GM12878 (cell line): Measurements from ENCODE around the gene HEPACAM. TPM values are rescaled to one million over a fixed set of nuclear protein-coding genes. Genes with fewer than 3 reads are reported as not detected.

Experiments
- ATAC-seq: fragments of 200-7000 bp; cut with Tn5 transposase; 3 replicates; pipeline ENCODE4 v1.9.1; 2020; ENCODE audit warnings: mild to moderate bottlenecking, moderate library complexity
- BruUV-seq: library from RNA; stranded (reverse); fragments of 400-500 nt; replicated peaks from 2 replicates; lab custom pipeline; 2021; lab: Mats Ljungman, UMichigan
- CTCF ChIA-PET: fragments of 300-600 bp; sonication (Branson Sonifier 250); formaldehyde crosslinking; extraction: SDS; loops from one replicate; lab custom pipeline; 2021; ENCODE audit warnings: inconsistent platforms; lab: Yijun Ruan, JAX
- POLR2A ChIA-PET: fragments of 350-600 bp; formaldehyde crosslinking; extraction: SDS; loops from one replicate; lab custom pipeline; 2021; ENCODE audit warnings: inconsistent platforms; lab: Charles Lee
- RAD21 ChIA-PET: fragments of 300-600 bp; sonication (Branson Sonifier 250); formaldehyde crosslinking; loops from one replicate; lab custom pipeline; 2023; ENCODE audit warnings: antibody characterized with exemption; ENCODE audit not compliant: unreplicated experiment; lab: Charles Lee
- SMC1A ChIA-PET: fragments of 300-600 bp; sonication (Branson Sonifier 250); formaldehyde crosslinking; loops from one replicate; lab custom pipeline; 2023; ENCODE audit not compliant: unreplicated experiment, uncharacterized antibody; lab: Charles Lee
- DNase-seq: peaks from one replicate; pipeline ENCODE4 v3.0.0-alpha.2; 2011; ENCODE audit warnings: low read depth, low spot score
- FAIRE-seq: peaks from 3 replicates; lab custom pipeline; 2011; peaks lifted over from hg19 to GRCh38; lab: Jason Lieb, UNC
- H2AFZ ChIP-seq: 2 replicates; pipeline ENCODE4 v1.6.0; 2011; ENCODE audit warnings: low read depth, low read length, control low read depth; ENCODE audit not compliant: control insufficient read depth
- H3K27ac ChIP-seq: 2 replicates; pipeline ENCODE4 v1.5.1; 2011; ENCODE audit warnings: control low read depth; ENCODE audit not compliant: control insufficient read depth, insufficient read depth
- H3K27me3 ChIP-seq, 2 experiments: replicated peaks in 1 of 2; 2 replicates each; pipeline versions ENCODE4 v1.6.0 to v1.6.1; 2011; ENCODE audit warnings: low read length in 1 of 2; ENCODE audit not compliant: control insufficient read depth in 2 of 2, insufficient read depth in 2 of 2
- H3K36me3 ChIP-seq, 2 experiments: 2 replicates each; pipeline ENCODE4 v1.5.1; 2011; ENCODE audit warnings: low read length in 1 of 2; ENCODE audit not compliant: control insufficient read depth in 2 of 2, insufficient read depth in 2 of 2
- H3K4me1 ChIP-seq: 2 replicates; pipeline ENCODE4 v1.6.1; 2011; ENCODE audit warnings: mild to moderate bottlenecking, low read length, moderate library complexity, mixed read lengths; ENCODE audit not compliant: control insufficient read depth, insufficient read depth
- H3K4me2 ChIP-seq: 2 replicates; pipeline ENCODE4 v1.6.0; 2011; ENCODE audit warnings: control low read depth; ENCODE audit not compliant: control insufficient read depth, insufficient read depth
- H3K4me3 ChIP-seq: fragments of 200-600 bp; sonication (generic); 2 replicates; pipeline ENCODE4 v1.5.1; 2016
- H3K79me2 ChIP-seq: 2 replicates; pipeline ENCODE4 v1.6.0; 2011; ENCODE audit warnings: low read length; ENCODE audit not compliant: control insufficient read depth, insufficient read depth
- H3K9ac ChIP-seq: 2 replicates; pipeline ENCODE4 v1.8.0; 2011; ENCODE audit warnings: low read length, control low read depth, mixed read lengths; ENCODE audit not compliant: control insufficient read depth, insufficient read depth
- H3K9me3 ChIP-seq: replicated peaks from 3 replicates; pipeline ENCODE4 v1.5.1; 2011; ENCODE audit warnings: mild to moderate bottlenecking, low read length; ENCODE audit not compliant: control insufficient read depth, insufficient read depth
- H4K20me1 ChIP-seq: 2 replicates; pipeline ENCODE4 v1.6.0; 2011; ENCODE audit not compliant: control insufficient read depth, insufficient read depth
- GATAD2B ChIP-seq: fragments of 450-650 bp; conservative IDR thresholded peaks from 2 replicates; pipeline ENCODE4 v1.6.1; 2017; ENCODE audit warnings: low read depth, mild to moderate bottlenecking, moderate library complexity
- KAT2A ChIP-seq: conservative IDR thresholded peaks from 2 replicates; pipeline ENCODE4 v1.6.1; 2011; ENCODE audit warnings: low read depth, low read length; ENCODE audit not compliant: control insufficient read depth
- NR2C2 ChIP-seq: IDR thresholded peaks from 2 replicates; pipeline ENCODE4 v1.6.1; 2011; ENCODE audit warnings: borderline replicate concordance, low read depth; ENCODE audit not compliant: control insufficient read depth, insufficient read length
- NR2F1 ChIP-seq: fragments of 450-650 bp; conservative IDR thresholded peaks from 2 replicates; pipeline ENCODE4 v1.6.1; 2017; ENCODE audit warnings: mild to moderate bottlenecking
- RAD21 ChIP-seq: IDR thresholded peaks from 2 replicates; pipeline ENCODE4 v1.6.1; 2011; ENCODE audit warnings: mild to moderate bottlenecking, low read depth, low read length, moderate library complexity; ENCODE audit not compliant: insufficient read depth
- RBBP5 ChIP-seq: fragments of 200-600 bp; sonication (generic); conservative IDR thresholded peaks from 2 replicates; pipeline ENCODE4 v1.6.1; 2016
- TCF7 ChIP-seq: IDR thresholded peaks from 2 replicates; pipeline ENCODE4 v1.6.1; 2014; ENCODE audit warnings: antibody characterized with exemption, borderline replicate concordance
- WGBS: methylation state at CpG from one replicate; pipeline ENCODE4 v1.1.6; 2016; ENCODE audit warnings: low lambda C conversion rate; ENCODE audit not compliant: insufficient replicate concordance, insufficient coverage; ENCODE audit errors: missing lambda C conversion rate; 5-methylcytosine and 5-hydroxymethylcytosine counted together
- in situ Hi-C: fragments of 300-500 bp; cut with MboI; formaldehyde crosslinking; loops from 9 replicates; pipeline ENCODE4 v1.14.3; 2018; ENCODE audit warnings: mixed read lengths
- intact Hi-C: fragments of 100-400 bp; cut with micrococcal nuclease; formaldehyde crosslinking; loops from one replicate; pipeline ENCODE4 v1.14.2; 2022; ENCODE audit not compliant: unreplicated experiment
- polyA plus RNA-seq, 11 experiments: library from polyadenylated mRNA; depleted of rRNA in 4 of 11; unstranded in 6 of 11; stranded (reverse) in 5 of 11; fragments of >200 nt; fragmentation: Nextera tagmentation in 4 of 11; fragmentation: Illumina TruSeq in 1 of 11; extraction: Ambion mirVana in 4 of 11; extraction: Trizol in 1 of 11; gene quantifications; 1 replicate in 1 of 11; 2 replicates in 10 of 11; pipeline versions ENCODE4 v1.2.1 to v1.2.3, GENCODE V29; 2011 to 2016; ENCODE audit warnings: inconsistent platforms in 2 of 11, missing spikeins in 2 of 11, low read depth in 1 of 11
- total RNA-seq, 4 experiments: library from RNA; depleted of rRNA in 3 of 4; stranded (reverse); fragments of >200 nt in 3 of 4; fragmentation: Illumina TruSeq in 1 of 4; extraction: Trizol in 1 of 4; gene quantifications; 2 replicates each; pipeline versions ENCODE4 v1.2.1 to v1.2.3, GENCODE V29; 2013 to 2021
- TF ChIP-seq, protein P1 (sequence below), 3 experiments: IDR thresholded peaks in 2 of 3; conservative IDR thresholded peaks in 1 of 3; 2 replicates each; pipeline ENCODE4 v1.5.1; 2011; ENCODE audit warnings: low read depth in 3 of 3, low read length in 3 of 3, mild to moderate bottlenecking in 3 of 3, control low read depth in 2 of 3, moderate library complexity in 2 of 3, inconsistent platforms in 1 of 3, mixed read lengths in 1 of 3; ENCODE audit not compliant: control insufficient read depth in 2 of 3, insufficient read depth in 1 of 3; ENCODE audit errors: extremely low read depth in 1 of 3

HEPACAM gene
- total and polyA plus RNA-seq, 10 of the 15 experiments (the other 5 are each of a cell fraction or from before 2014, with no cell fraction given), result 0.03 TPM; not detected in 9

DNA sequence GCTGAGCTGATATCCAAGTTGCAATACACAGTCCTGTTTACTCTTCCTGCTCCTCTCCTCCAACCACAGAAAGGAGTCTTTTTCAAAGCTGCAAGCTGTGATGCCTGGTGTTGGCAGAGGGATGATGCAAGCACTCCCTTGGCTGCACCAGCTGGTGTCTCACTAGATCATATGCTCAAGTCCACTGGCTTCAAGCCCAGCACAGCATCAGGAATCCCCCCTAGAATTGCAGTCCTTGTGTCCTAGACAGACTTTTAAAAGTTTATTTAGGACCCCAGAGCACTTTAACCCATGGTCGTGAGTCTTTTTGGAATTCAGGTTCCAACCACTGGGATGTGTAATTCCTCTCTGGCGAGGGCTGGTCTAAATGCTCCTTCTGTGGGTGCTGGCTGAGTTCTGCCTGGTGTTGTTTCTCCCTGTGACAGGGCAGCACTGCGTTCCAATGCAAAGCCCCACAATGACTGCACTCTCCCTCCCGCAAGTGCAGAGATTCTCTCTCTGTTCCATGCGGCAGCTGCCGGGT, 18.7 kb downstream of the HEPACAM start:
- intact Hi-C loops (no loop called here), in situ Hi-C loops (no loop called here)
- no peaks in the 10 kb centered on the region for H4K20me1 ChIP-seq
- no peaks in the 10 kb centered on the region for H3K79me2 ChIP-seq
- BruUV-seq, result no TSS peak
- peaks cover 0 to 2% of the 10 kb centered on the region in 2 experiments; a peak in 1 of 4 replicates for H3K27me3 ChIP-seq
- RAD21 ChIA-PET, result no interaction called here
- FAIRE-seq (no peak), ATAC-seq (no peak), DNase-seq (no peak)
- POLR2A ChIA-PET, result no interaction called here
- H3K4me2 ChIP-seq, result no peak overlapping the region
- SMC1A ChIA-PET, result interaction anchor here (0.6 kb wide), 1 partner anchor 42 kb away, joined by 3 read pairs; no protein-coding TSS in a partner anchor
- 61% methylated on average over 6 of the region's 6 CpGs for WGBS
- H3K27ac ChIP-seq, result no peak overlapping the region
- H3K9ac ChIP-seq, result no peak overlapping the region
- H3K36me3 ChIP-seq, result no peaks in the 10 kb centered on the region
- peaks cover 2% of the 10 kb centered on the region; the same call in 2 of the 3 replicates for H3K9me3 ChIP-seq
- H2AFZ ChIP-seq, result no peak overlapping the region
- TF ChIP-seq GATAD2B, result no peak
- no peaks in the 10 kb centered on the region for H3K4me1 ChIP-seq
- CTCF ChIA-PET, result no interaction called here
- no peak overlapping the region for H3K4me3 ChIP-seq

DNA sequence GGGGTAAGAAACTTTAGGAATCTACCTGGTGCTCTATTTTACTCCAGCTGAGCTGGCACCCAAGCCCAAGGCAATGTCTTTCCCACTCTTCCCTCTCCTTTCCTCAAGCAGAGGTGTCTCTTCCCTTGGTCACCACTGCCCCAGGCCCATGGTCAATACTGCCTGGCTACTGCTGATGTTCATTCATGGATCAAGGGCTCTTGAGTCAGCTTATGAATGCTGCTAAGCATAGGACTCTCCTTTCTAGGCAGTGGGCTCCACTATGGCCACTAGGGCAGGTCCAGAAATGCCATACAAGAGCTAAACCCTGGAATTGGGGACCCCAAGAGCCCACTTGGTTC, 19.5 kb downstream of the HEPACAM start:
- in situ Hi-C loops, result no loop called here
- H3K27me3 ChIP-seq, result no peaks in the 10 kb centered on the region; a peak in 1 of 4 replicates
- SMC1A ChIA-PET, result interaction anchor here (0.6 kb wide), 1 partner anchor 43 kb away, joined by 3 read pairs; no protein-coding TSS in a partner anchor
- intact Hi-C loops, result no loop called here
- no peak overlapping the region for H3K4me2 ChIP-seq
- H4K20me1 ChIP-seq, result no peaks in the 10 kb centered on the region
- no peaks in the 10 kb centered on the region for H3K79me2 ChIP-seq
- FAIRE-seq (no peak), DNase-seq (no peak), ATAC-seq (no peak)
- H3K4me3 ChIP-seq, result no peak overlapping the region
- no peak overlapping the region for H3K27ac ChIP-seq
- no peak overlapping the region for H2AFZ ChIP-seq
- TF ChIP-seq KAT2A (no peak), NR2F1 (no peak), RAD21 (no peak), RBBP5 (no peak), TCF7 (no peak), NR2C2 (no peak), GATAD2B (no peak)
- TF ChIP-seq, protein P1, sequence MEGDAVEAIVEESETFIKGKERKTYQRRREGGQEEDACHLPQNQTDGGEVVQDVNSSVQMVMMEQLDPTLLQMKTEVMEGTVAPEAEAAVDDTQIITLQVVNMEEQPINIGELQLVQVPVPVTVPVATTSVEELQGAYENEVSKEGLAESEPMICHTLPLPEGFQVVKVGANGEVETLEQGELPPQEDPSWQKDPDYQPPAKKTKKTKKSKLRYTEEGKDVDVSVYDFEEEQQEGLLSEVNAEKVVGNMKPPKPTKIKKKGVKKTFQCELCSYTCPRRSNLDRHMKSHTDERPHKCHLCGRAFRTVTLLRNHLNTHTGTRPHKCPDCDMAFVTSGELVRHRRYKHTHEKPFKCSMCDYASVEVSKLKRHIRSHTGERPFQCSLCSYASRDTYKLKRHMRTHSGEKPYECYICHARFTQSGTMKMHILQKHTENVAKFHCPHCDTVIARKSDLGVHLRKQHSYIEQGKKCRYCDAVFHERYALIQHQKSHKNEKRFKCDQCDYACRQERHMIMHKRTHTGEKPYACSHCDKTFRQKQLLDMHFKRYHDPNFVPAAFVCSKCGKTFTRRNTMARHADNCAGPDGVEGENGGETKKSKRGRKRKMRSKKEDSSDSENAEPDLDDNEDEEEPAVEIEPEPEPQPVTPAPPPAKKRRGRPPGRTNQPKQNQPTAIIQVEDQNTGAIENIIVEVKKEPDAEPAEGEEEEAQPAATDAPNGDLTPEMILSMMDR (IDR thresholded peaks at IDR 0.05 in 2 of 3, conservative IDR thresholded peaks at IDR 0.05 in 1 of 3; ENCODE audit: control insufficient read depth in 2 of 3, extremely low read depth in 1 of 3, insufficient read depth in 1 of 3, low read depth in 3 of 3, low read length in 3 of 3), result no peak
- CTCF ChIA-PET, result no interaction called here
- POLR2A ChIA-PET, result no interaction called here
- H3K4me1 ChIP-seq, result no peaks in the 10 kb centered on the region
- H3K9ac ChIP-seq, result no peak overlapping the region
- RAD21 ChIA-PET, result interaction anchor here (1.2 kb wide), 1 partner anchor 225 kb away, joined by 3 read pairs; no protein-coding TSS in a partner anchor
- no peaks in the 10 kb centered on the region for H3K36me3 ChIP-seq
- no TSS peak for BruUV-seq
- H3K9me3 ChIP-seq, result peaks cover 2% of the 10 kb centered on the region; the same call in 2 of the 3 replicates
